Gastrocnemius medialis (tissue), 4 donors: ENCODE results near the gene BTRC. TPM values are rescaled to one million over a fixed set of nuclear protein-coding genes. Genes with fewer than 3 reads are reported as not detected.

Source experiments
- ATAC-seq, 2 donors: fragments of 150-250 bp; one replicate each; pipeline ENCODE4 v1.9.1; 2016
- DNase-seq, 2 donors: peaks; one replicate each; pipeline ENCODE4 v3.0.0-alpha.2; 2019
- H3K27ac ChIP-seq, 4 donors: fragments of 200-600 bp; sonication (generic); 1 replicate in 1 of 4; 2 replicates in 3 of 4; pipeline ENCODE4 v1.5.1; 2016 to 2018; ENCODE audit warnings: mild to moderate bottlenecking in 2 of 4, moderate library complexity in 1 of 4
- H3K27me3 ChIP-seq, 3 donors: fragments of 200-600 bp; sonication (generic) in 2 of 3; 1 replicate in 1 of 3; 2 replicates in 2 of 3; pipeline versions ENCODE4 v1.5.1 to v1.6.0; 2016 to 2019; ENCODE audit warnings: mild to moderate bottlenecking in 1 of 3, moderate library complexity in 1 of 3
- H3K36me3 ChIP-seq, 2 donors: fragments of 200-600 bp; sonication (generic) in 1 of 2; one replicate each; pipeline ENCODE4 v1.5.1; 2017 to 2018
- H3K4me1 ChIP-seq, 2 donors: fragments of 200-600 bp; sonication (generic) in 1 of 2; one replicate each; pipeline ENCODE4 v1.5.1; 2016 to 2017; ENCODE audit warnings: mild to moderate bottlenecking in 2 of 2
- H3K4me3 ChIP-seq, 4 donors: fragments of 200-600 bp; sonication (generic) in 3 of 4; 1 replicate in 1 of 4; 2 replicates in 3 of 4; pipeline ENCODE4 v1.5.1; 2016 to 2019; ENCODE audit warnings: mild to moderate bottlenecking in 2 of 4
- H3K9me3 ChIP-seq, 3 donors: fragments of 200-600 bp; sonication (generic) in 2 of 3; 1 replicate in 1 of 3; 2 replicates in 2 of 3; pipeline ENCODE4 v1.5.1; 2016 to 2019
- CTCF ChIP-seq, 5 experiments: fragments of 450-650 bp in 3 of 5; fragments of 200-600 bp in 2 of 5; sonication (generic) in 2 of 5; IDR thresholded peaks in 4 of 5; conservative IDR thresholded peaks in 1 of 5; 1 replicate in 4 of 5; 2 replicates in 1 of 5; pipeline ENCODE4 v1.5.1; 2016 to 2019; ENCODE audit warnings: antibody characterized with exemption in 5 of 5, mild to moderate bottlenecking in 3 of 5, moderate library complexity in 3 of 5
- POLR2A ChIP-seq, 2 donors: fragments of 450-650 bp; IDR thresholded peaks; one replicate each; pipeline ENCODE4 v1.6.1; 2017; ENCODE audit warnings: antibody characterized with exemption in 2 of 2, mild to moderate bottlenecking in 2 of 2, moderate library complexity in 2 of 2
- in situ Hi-C, 4 donors: fragments of 200-750 bp; cut with MboI; loops; one replicate each; pipeline versions ENCODE4 v1.15.0 to v1.8.0; 2017; ENCODE audit warnings: low sequenced_read_pairs in 4 of 4
- intact Hi-C: fragments of 100-400 bp; cut with DNase I; formaldehyde crosslinking; loops from one replicate; pipeline ENCODE4 v1.15.1; 2023; ENCODE audit warnings: low total_unique reads
- total RNA-seq, 4 donors: library from RNA; depleted of rRNA; stranded (reverse); fragments of >200 nt; gene quantifications; one replicate each; pipeline versions ENCODE4 v1.1.0 to v1.2.3, GENCODE V29; 2016

The BTRC gene
- total RNA-seq, 4 donors from 2014 or later, result 8.7 to 17.3 (median 12.6) TPM

GRCh38 chr10:101577121-101577871 lies 223.3 kb downstream of the BTRC start:
- H3K4me3 ChIP-seq, result no peak overlapping the region
- no peaks in the 10 kb centered on the region for H3K4me1 ChIP-seq
- H3K36me3 ChIP-seq, result peaks cover 0 to 44% of the 10 kb centered on the region in 2 donors
- no peak for TF ChIP-seq CTCF (IDR thresholded peaks at IDR 0.05 in 4 of 5, conservative IDR thresholded peaks at IDR 0.05 in 1 of 5)
- no peak for TF ChIP-seq POLR2A (IDR thresholded peaks at IDR 0.05)
- intact Hi-C loops, result loop anchor here (10.0 kb wide), 1 partner anchor 112 kb away; no protein-coding TSS in a partner anchor
- ATAC-seq (no peak), DNase-seq (no peak)
- in situ Hi-C loops, result no loop called here
- no peaks in the 10 kb centered on the region for H3K27me3 ChIP-seq
- H3K9me3 ChIP-seq, result peaks cover 0 to 7% (median 5%) of the 10 kb centered on the region in 3 donors
- H3K27ac ChIP-seq, result no peak overlapping the region

- Histone ChIP-seq H3K36me3 (peaks cover 0 to 53% of the 10 kb centered on the region in 2 donors), H3K4me3 (no peak overlapping the region), H3K27me3 (no peaks in the 10 kb centered on the region), H3K27ac (no peak overlapping the region), H3K4me1 (no peaks in the 10 kb centered on the region), H3K9me3 (no peaks in the 10 kb centered on the region)
- DNase-seq (no peak), ATAC-seq (no peak)
- TF ChIP-seq CTCF (IDR thresholded peaks at IDR 0.05 in 4 of 5, conservative IDR thresholded peaks at IDR 0.05 in 1 of 5) (no peak), POLR2A (IDR thresholded peaks at IDR 0.05) (no peak)
- intact Hi-C loops, result loop anchor here (10.0 kb wide), 1 partner anchor 113 kb away; no protein-coding TSS in a partner anchor
- in situ Hi-C loops, result no loop called here
These were observed 224.2 kb downstream of the BTRC start for GRCh38 chr10:101578192-101578591.

GRCh38 chr10:101578803-101579515 lies 225.0 kb downstream of the BTRC start:
- Histone ChIP-seq H3K4me1 (no peaks in the 10 kb centered on the region), H3K27ac (no peak overlapping the region), H3K36me3 (peaks cover 0 to 60% of the 10 kb centered on the region in 2 donors), H3K9me3 (no peaks in the 10 kb centered on the region), H3K27me3 (no peaks in the 10 kb centered on the region), H3K4me3 (no peak overlapping the region)
- in situ Hi-C loops, result no loop called here
- ATAC-seq (no peak), DNase-seq (no peak)
- intact Hi-C loops, result loop anchor here (10.0 kb wide), 1 partner anchor 114 kb away; no protein-coding TSS in a partner anchor
- no peak for TF ChIP-seq POLR2A (IDR thresholded peaks at IDR 0.05)

GRCh38 chr10:101579516-101579870 lies 225.5 kb downstream of the BTRC start:
- peaks cover 0 to 64% of the 10 kb centered on the region in 2 donors for H3K36me3 ChIP-seq
- no peak for TF ChIP-seq POLR2A (IDR thresholded peaks at IDR 0.05)
- TF ChIP-seq CTCF (IDR thresholded peaks at IDR 0.05 in 4 of 5, conservative IDR thresholded peaks at IDR 0.05 in 1 of 5), result no peak
- in situ Hi-C loops, result no loop called here
- no peak overlapping the region for H3K27ac ChIP-seq
- DNase-seq, result no peak
- H3K27me3 ChIP-seq, result no peaks in the 10 kb centered on the region
- intact Hi-C loops, result loop anchor here (10.0 kb wide), 1 partner anchor 115 kb away; no protein-coding TSS in a partner anchor
- ATAC-seq, result no peak
- no peak overlapping the region for H3K4me3 ChIP-seq
- no peaks in the 10 kb centered on the region for H3K4me1 ChIP-seq
- no peaks in the 10 kb centered on the region for H3K9me3 ChIP-seq
